ENCODE measurements around the gene CORIN. TPM values are rescaled to one million over a fixed set of nuclear protein-coding genes. Genes with fewer than 3 reads are reported as not detected.
"Not testable (repeated sequence)": the region's sequence is repeated elsewhere in the genome, so short reads cannot be mapped to it uniquely, and the experiment has no call there.

CORIN gene
- total RNA-seq, 2 experiments from 2014 or later, result 0.56 TPM; not detected in 1

DNA sequence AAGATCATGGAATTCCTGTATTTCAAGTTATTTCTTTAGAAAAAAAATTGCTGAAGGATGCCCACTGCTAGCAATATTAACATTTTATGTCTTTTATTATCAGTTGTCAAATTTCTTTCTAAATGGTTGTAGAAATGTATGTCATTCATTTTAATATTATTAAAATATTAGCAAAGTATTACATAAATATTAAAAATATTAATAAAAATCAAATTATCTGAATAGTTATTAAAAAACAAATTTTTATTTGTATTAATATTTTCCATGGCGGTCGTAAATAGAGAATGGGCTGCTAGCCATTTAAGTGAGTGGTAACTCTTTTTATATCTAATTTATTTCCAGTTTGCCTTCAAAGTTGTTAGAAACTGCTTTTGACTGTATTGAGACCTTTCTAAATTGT is 280.6 kb downstream of the CORIN start:
- ChIA-PET POLR2A (no interaction called here), CTCF (no interaction called here)
- no peaks in the 10 kb centered on the region for H3K36me3 Mint-ChIP-seq
- H3K27ac Mint-ChIP-seq, result no peak overlapping the region
- peaks cover 2% of the 10 kb centered on the region for H3K4me1 Mint-ChIP-seq (ENCODE audit: low read depth)
- DNase-seq, result no peak
- H3K4me3 Mint-ChIP-seq, result no peak overlapping the region
- intact Hi-C loops (cut with micrococcal nuclease), result no loop called here
- no peaks in the 10 kb centered on the region for H3K9me3 Mint-ChIP-seq
- H3K27me3 Mint-ChIP-seq, result no peaks in the 10 kb centered on the region

- H3K9me3 Mint-ChIP-seq, POLR2A ChIA-PET, H3K27ac Mint-ChIP-seq: not testable (repeated sequence)
Observed at GRCh38 chr4:47555920-47556319, 281.9 kb downstream of the CORIN start.

GRCh38 chr4:47553329-47554125 is 284.3 kb downstream of the CORIN start:
- ChIA-PET POLR2A (no interaction called here), CTCF (no interaction called here)
- no peak for DNase-seq
- H3K27ac Mint-ChIP-seq, result no peak overlapping the region
- no peaks in the 10 kb centered on the region for H3K9me3 Mint-ChIP-seq
- no peaks in the 10 kb centered on the region for H3K27me3 Mint-ChIP-seq
- H3K4me1 Mint-ChIP-seq (ENCODE audit: low read depth), result no peaks in the 10 kb centered on the region
- no peak overlapping the region for H3K4me3 Mint-ChIP-seq
- H3K36me3 Mint-ChIP-seq, result no peaks in the 10 kb centered on the region
- intact Hi-C loops (cut with micrococcal nuclease), result no loop called here

More at GRCh38 chr4:47555920-47556319, 281.9 kb downstream of the CORIN start:
- H3K36me3 Mint-ChIP-seq; H3K27me3 Mint-ChIP-seq; H3K4me3 Mint-ChIP-seq; intact Hi-C loops (cut with micrococcal nuclease); H3K4me1 Mint-ChIP-seq (ENCODE audit: low read depth); DNase-seq: not testable (repeated sequence)
- CTCF ChIA-PET, result interaction anchor here (1.1 kb wide), 1 partner anchor 93 kb away, joined by 4 read pairs; the partner anchor contains the start of gene COMMD8

DNA sequence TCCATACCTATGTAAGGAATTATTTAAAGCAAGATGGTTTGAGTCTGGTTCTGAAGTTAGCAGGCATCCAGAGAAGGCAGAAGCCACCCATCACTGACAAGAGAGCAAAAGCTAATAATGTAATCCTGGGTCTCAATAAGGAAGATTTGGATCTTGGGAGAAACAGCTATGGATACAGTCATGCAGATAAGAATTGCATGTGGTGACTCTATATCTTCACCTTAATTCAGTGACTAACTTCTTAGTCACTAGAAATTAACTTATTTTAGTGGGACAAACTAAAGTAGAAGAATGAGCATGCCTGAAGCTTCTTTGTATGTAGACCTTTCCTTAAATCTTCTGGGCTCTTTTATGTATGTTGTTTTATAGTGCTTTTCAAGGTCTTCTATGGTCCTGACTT is 286.2 kb downstream of the CORIN start:
- Mint-ChIP-seq H3K27me3 (no peaks in the 10 kb centered on the region), H3K9me3 (no peaks in the 10 kb centered on the region), H3K4me1 (ENCODE audit: low read depth) (no peaks in the 10 kb centered on the region), H3K36me3 (no peaks in the 10 kb centered on the region), H3K4me3 (no peak overlapping the region), H3K27ac (no peak overlapping the region)
- ChIA-PET CTCF (no interaction called here), POLR2A (no interaction called here)
- intact Hi-C loops (cut with micrococcal nuclease), result no loop called here
- DNase-seq, result no peak

DNA sequence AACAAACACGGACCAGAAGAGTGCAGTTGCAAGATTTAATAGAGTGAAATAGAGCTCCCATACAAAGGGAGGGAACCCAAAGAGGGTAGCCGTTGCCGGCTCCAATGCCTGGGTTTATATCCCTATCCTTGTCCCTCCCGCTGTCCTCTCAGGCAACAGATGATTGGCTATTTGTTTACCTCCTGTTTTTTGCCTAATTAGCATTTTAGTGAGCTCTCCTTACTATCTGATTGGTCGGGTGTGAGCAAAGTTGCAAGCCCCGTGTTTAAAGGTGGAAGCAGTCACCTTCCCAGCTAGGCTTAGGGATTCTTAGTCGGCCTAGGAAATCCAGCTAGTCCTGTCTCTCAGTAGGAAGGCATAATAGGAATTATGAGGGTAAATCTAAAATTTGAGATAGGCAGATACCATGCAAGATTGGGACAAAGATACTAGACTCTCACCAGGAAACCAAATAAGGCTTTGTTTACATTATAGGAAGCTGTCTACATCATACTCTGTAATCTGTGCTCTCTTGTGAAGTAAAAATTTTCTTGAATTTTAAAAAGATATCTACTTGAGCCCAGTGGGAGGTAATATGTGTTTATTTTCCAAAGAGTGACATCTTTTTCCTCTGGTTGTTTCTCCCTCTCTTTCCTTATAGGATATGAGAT is 286.8 kb downstream of the CORIN start:
- Mint-ChIP-seq H3K4me1 (ENCODE audit: low read depth) (no peaks in the 10 kb centered on the region), H3K36me3 (no peaks in the 10 kb centered on the region), H3K4me3 (no peak overlapping the region), H3K27me3 (no peaks in the 10 kb centered on the region), H3K9me3 (no peaks in the 10 kb centered on the region), H3K27ac (no peak overlapping the region)
- intact Hi-C loops (cut with micrococcal nuclease), result no loop called here
- CTCF ChIA-PET, result interaction anchor here (0.6 kb wide), 1 partner anchor 208 kb away, joined by 4 read pairs; no protein-coding TSS in a partner anchor
- POLR2A ChIA-PET, result no interaction called here
- DNase-seq, result no peak

GRCh38 chr4:47550357-47550756 is 287.5 kb downstream of the CORIN start:
- H3K9me3 Mint-ChIP-seq; H3K27ac Mint-ChIP-seq; H3K4me1 Mint-ChIP-seq (ENCODE audit: low read depth); H3K36me3 Mint-ChIP-seq; POLR2A ChIA-PET; H3K27me3 Mint-ChIP-seq; DNase-seq; intact Hi-C loops (cut with micrococcal nuclease); H3K4me3 Mint-ChIP-seq: not testable (repeated sequence)
- CTCF ChIA-PET, result interaction anchor here (0.6 kb wide), 1 partner anchor 207 kb away, joined by 4 read pairs; no protein-coding TSS in a partner anchor

Small RNA genes lying within 50 kb of the gene (microRNA-seq; reads per million reads assigned to microRNA genes)
- gene MIR8053 (ENCODE audit: borderline microRNAs expressed, borderline number of aligned reads, borderline replicate concordance), result not detected

Other genes with a start within 250 kb of the CORIN start
- gene NFXL1, start 76.5 kb upstream of the CORIN start, total RNA-seq, result 10 to 100 TPM; 10.9 to 12.0 TPM
- gene CNGA1, start 178.6 kb upstream of the CORIN start, total RNA-seq, result under 1 TPM in 1 of 2 experiments, not detected in 1; 0.70 TPM
- 1 to 10 TPM; 1.3 to 1.9 TPM for gene NIPAL1, start 178.7 kb upstream of the CORIN start, total RNA-seq

All from activated CD4-positive, alpha-beta memory T cell treated with anti-CD3 and anti-CD28 coated beads for 36 hours (primary cell).